ENCODE measurements around the gene ADAM12.
"Not testable (repeated sequence)": the region's sequence is repeated elsewhere in the genome, so short reads cannot be mapped to it uniquely, and the experiment has no call there.

The ADAM12 gene

GRCh38 chr10:126374435-126374834, 13.8 kb downstream of the ADAM12 start:
- no peak for DNase-seq

GRCh38 chr10:126373972-126374371, 14.3 kb downstream of the ADAM12 start:
- DNase-seq, result no peak

GRCh38 chr10:126373147-126373546, 15.1 kb downstream of the ADAM12 start:
- DNase-seq, result no peak

GRCh38 chr10:126372396-126372795, 15.9 kb downstream of the ADAM12 start:
- DNase-seq, result no peak

GRCh38 chr10:126369125-126369710, 19.1 kb downstream of the ADAM12 start:
- DNase-seq, result no peak

- DNase-seq, result no peak
These were observed 31.1 kb downstream of the ADAM12 start for GRCh38 chr10:126357169-126357568.

- no peak for DNase-seq
These were observed 34.6 kb downstream of the ADAM12 start for GRCh38 chr10:126353666-126354065.

- no peak for DNase-seq
These were observed 35.8 kb downstream of the ADAM12 start for GRCh38 chr10:126352453-126352852.

- no peak for DNase-seq
These were observed 37.3 kb downstream of the ADAM12 start for GRCh38 chr10:126351021-126351420.

GRCh38 chr10:126350216-126350992, 37.9 kb downstream of the ADAM12 start:
- no peak for DNase-seq

GRCh38 chr10:126349676-126350075, 38.6 kb downstream of the ADAM12 start:
- no peak for DNase-seq

GRCh38 chr10:126349101-126349500, 39.2 kb downstream of the ADAM12 start:
- DNase-seq, result no peak

GRCh38 chr10:126343496-126343895, 44.8 kb downstream of the ADAM12 start:
- DNase-seq, result not testable (repeated sequence)

- no peak for DNase-seq
These were observed 45.6 kb downstream of the ADAM12 start for GRCh38 chr10:126342680-126343079.

GRCh38 chr10:126341491-126341890, 46.8 kb downstream of the ADAM12 start:
- DNase-seq, result no peak

- DNase-seq, result no peak
These were observed 50.9 kb downstream of the ADAM12 start for GRCh38 chr10:126337251-126337810.

- no peak for DNase-seq
These were observed 51.5 kb downstream of the ADAM12 start for GRCh38 chr10:126336801-126337200.

- no peak for DNase-seq
These were observed 54.0 kb downstream of the ADAM12 start for GRCh38 chr10:126334272-126334671.

- DNase-seq, result no peak
These were observed 55.7 kb downstream of the ADAM12 start for GRCh38 chr10:126332576-126332975.

GRCh38 chr10:126331101-126331500, 57.2 kb downstream of the ADAM12 start:
- DNase-seq, result no peak

GRCh38 chr10:126324826-126325225, 63.5 kb downstream of the ADAM12 start:
- DNase-seq, result no peak

- DNase-seq, result no peak
These were observed 66.8 kb downstream of the ADAM12 start for GRCh38 chr10:126321440-126321839.

- no peak for DNase-seq
These were observed 70.5 kb downstream of the ADAM12 start for GRCh38 chr10:126317751-126318150.

- no peak for DNase-seq
These were observed 72.6 kb downstream of the ADAM12 start for GRCh38 chr10:126315494-126316177.
